ENCODE data around the gene C5orf15. TPM values are rescaled to one million over a fixed set of nuclear protein-coding genes. Genes with fewer than 3 reads are reported as not detected.

Gene C5orf15
- total and polyA plus RNA-seq, 9 of the 15 experiments (the other 6 are each of a cell fraction or from before 2014, with no cell fraction given) = 23.3 to 50.7 (median 35.5) TPM

DNA sequence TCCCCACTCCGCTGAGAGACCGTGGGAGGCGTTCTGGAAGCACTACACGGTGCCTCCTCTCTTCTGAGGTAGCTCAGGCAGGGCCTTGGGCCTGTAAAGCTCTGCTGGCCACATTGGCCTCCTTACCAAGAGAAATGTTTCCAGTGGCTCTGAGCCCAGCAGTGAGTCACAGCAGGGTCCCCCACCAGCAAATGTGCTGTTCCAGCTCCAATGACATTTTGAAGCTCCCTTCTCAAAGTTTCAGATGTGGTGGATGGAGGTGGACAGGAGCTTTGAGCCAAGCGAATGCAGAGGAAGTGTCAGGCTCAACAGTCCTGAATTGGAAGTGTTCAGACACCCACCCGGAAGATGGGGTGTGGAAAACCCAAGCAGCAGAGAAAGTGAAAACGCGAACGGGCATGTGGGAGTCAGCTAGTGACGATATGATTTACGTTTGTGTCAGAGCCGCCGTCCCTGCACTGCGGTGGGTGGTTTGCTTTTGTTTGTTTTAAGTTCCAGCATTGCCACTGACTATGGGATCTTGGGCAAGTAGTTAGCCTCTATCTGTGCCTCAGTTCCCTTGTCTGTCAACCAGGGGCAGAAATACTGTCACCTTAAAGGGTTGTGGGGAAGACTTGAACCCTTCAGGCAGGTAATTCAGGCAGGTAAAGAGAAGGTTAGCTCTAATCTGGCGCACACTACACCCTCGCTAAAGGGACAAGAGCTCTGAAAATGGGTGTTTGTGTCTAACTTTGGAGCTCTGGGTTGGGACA, 38.2 kb downstream of the C5orf15 start (continued):
- TF ChIP-seq, protein P1, sequence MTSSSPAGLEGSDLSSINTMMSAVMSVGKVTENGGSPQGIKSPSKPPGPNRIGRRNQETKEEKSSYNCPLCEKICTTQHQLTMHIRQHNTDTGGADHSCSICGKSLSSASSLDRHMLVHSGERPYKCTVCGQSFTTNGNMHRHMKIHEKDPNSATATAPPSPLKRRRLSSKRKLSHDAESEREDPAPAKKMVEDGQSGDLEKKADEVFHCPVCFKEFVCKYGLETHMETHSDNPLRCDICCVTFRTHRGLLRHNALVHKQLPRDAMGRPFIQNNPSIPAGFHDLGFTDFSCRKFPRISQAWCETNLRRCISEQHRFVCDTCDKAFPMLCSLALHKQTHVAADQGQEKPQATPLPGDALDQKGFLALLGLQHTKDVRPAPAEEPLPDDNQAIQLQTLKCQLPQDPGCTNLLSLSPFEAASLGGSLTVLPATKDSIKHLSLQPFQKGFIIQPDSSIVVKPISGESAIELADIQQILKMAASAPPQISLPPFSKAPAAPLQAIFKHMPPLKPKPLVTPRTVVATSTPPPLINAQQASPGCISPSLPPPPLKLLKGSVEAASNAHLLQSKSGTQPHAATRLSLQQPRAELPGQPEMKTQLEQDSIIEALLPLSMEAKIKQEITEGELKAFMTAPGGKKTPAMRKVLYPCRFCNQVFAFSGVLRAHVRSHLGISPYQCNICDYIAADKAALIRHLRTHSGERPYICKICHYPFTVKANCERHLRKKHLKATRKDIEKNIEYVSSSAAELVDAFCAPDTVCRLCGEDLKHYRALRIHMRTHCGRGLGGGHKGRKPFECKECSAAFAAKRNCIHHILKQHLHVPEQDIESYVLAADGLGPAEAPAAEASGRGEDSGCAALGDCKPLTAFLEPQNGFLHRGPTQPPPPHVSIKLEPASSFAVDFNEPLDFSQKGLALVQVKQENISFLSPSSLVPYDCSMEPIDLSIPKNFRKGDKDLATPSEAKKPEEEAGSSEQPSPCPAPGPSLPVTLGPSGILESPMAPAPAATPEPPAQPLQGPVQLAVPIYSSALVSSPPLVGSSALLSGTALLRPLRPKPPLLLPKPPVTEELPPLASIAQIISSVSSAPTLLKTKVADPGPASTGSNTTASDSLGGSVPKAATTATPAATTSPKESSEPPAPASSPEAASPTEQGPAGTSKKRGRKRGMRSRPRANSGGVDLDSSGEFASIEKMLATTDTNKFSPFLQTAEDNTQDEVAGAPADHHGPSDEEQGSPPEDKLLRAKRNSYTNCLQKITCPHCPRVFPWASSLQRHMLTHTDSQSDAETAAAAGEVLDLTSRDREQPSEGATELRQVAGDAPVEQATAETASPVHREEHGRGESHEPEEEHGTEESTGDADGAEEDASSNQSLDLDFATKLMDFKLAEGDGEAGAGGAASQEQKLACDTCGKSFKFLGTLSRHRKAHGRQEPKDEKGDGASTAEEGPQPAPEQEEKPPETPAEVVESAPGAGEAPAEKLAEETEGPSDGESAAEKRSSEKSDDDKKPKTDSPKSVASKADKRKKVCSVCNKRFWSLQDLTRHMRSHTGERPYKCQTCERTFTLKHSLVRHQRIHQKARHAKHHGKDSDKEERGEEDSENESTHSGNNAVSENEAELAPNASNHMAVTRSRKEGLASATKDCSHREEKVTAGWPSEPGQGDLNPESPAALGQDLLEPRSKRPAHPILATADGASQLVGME (CRISPR knock-in tag; IDR thresholded peaks at IDR 0.05) = no peak
- TF ChIP-seq MAFK (IDR thresholded peaks at IDR 0.05; ENCODE audit: low read length) (no peak), ZBTB7A (IDR thresholded peaks at IDR 0.05; ENCODE audit: borderline replicate concordance, control insufficient read depth, low read depth, low read length) (no peak), ZKSCAN8 (CRISPR knock-in tag; IDR thresholded peaks at IDR 0.05) (no peak), ZNF24 (IDR thresholded peaks at IDR 0.05) (no peak), GATAD2A (IDR thresholded peaks at IDR 0.05) (no peak), ELF1 (tag; IDR thresholded peaks at IDR 0.05) (peak; percentile 77), CBFA2T3 (IDR thresholded peaks at IDR 0.05) (0 out of 2 replicates have a peak, but pooled peaks have one; percentile 20), TAL1 (IDR thresholded peaks at IDR 0.05) (no peak; the same call in 1 of the 2 replicates), E4F1 (CRISPR knock-in tag; IDR thresholded peaks at IDR 0.05; ENCODE audit: borderline replicate concordance) (no peak), ZBTB5 (IDR thresholded peaks at IDR 0.05) (no peak), ZBTB12 (CRISPR knock-in tag; IDR thresholded peaks at IDR 0.05) (0 out of 2 replicates have a peak, but pooled peaks have one; percentile 51), CHD2 (IDR thresholded peaks at IDR 0.05; ENCODE audit: low read depth, low read length) (no peak), XRCC3 (IDR thresholded peaks at IDR 0.05) (no peak), HDAC1 (IDR thresholded peaks at IDR 0.05) (peak in 1 of 2 experiments; percentile 57; a peak in 1 of 4 replicates)
- TF ChIP-seq, protein P2, sequence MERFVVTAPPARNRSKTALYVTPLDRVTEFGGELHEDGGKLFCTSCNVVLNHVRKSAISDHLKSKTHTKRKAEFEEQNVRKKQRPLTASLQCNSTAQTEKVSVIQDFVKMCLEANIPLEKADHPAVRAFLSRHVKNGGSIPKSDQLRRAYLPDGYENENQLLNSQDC (CRISPR knock-in tag; IDR thresholded peaks at IDR 0.05) = no peak

Data from K562 (cell line).